ENCODE measurements around the gene SEBOX. TPM values are rescaled to one million over a fixed set of nuclear protein-coding genes. Genes with fewer than 3 reads are reported as not detected.

Gene SEBOX
- polyA plus RNA-seq, 4 donors = not detected

- Histone ChIP-seq H3K36me3 (ENCODE audit: control insufficient read depth in 3 of 3, insufficient read depth in 2 of 3, low read depth in 1 of 3, low read length in 3 of 3) (peaks cover 15 to 47% (median 18%) of the 10 kb centered on the region in 3 donors), H3K27me3 (ENCODE audit: control insufficient read depth in 3 of 3, insufficient read depth in 3 of 3, low read length in 3 of 3) (no peaks in the 10 kb centered on the region), H3K27ac (ENCODE audit: low read depth in 1 of 3, low read length in 2 of 3) (peak within 1 kb of the TSS; percentile 35 to 89 (median 79)), H3K9me3 (ENCODE audit: control insufficient read depth in 2 of 2, insufficient read depth in 1 of 2, low read depth in 1 of 2, low read length in 1 of 2) (no peaks in the 10 kb centered on the region), H3K4me1 (ENCODE audit: control insufficient read depth in 3 of 3, insufficient read depth in 2 of 3, low read depth in 1 of 3, low read length in 2 of 3) (peaks cover 0 to 15% (median 7%) of the 10 kb centered on the region in 3 donors), H3K4me3 (ENCODE audit: low read depth in 1 of 3, low read length in 3 of 3) (peak within 1 kb of the TSS; percentile 86 to 95 (median 90))
- FAIRE-seq (no peak), DNase-seq (peak; percentile 94 to 97)
- WGBS, 3 donors = 0 to 1% (median 1%) methylated on average over 67 to 80 of the region's 80 CpGs
These were observed 7.7 kb downstream of the SEBOX start, which contains the start of gene POLDIP2 for GRCh38 chr17:28357061-28357900. POLDIP2 (minus strand) TSS chr17:28357527; CDS start chr17:28357448, 79 bp downstream.

GRCh38 chr17:28350271-28350670 is 14.7 kb downstream of the SEBOX start:
- Histone ChIP-seq H3K36me3 (ENCODE audit: control insufficient read depth in 3 of 3, insufficient read depth in 2 of 3, low read depth in 1 of 3, low read length in 3 of 3) (peaks cover 20 to 84% (median 25%) of the 10 kb centered on the region in 3 donors), H3K27me3 (ENCODE audit: control insufficient read depth in 3 of 3, insufficient read depth in 3 of 3, low read length in 3 of 3) (no peaks in the 10 kb centered on the region), H3K27ac (ENCODE audit: low read depth in 1 of 3, low read length in 2 of 3) (no peak overlapping the region), H3K4me1 (ENCODE audit: control insufficient read depth in 3 of 3, insufficient read depth in 2 of 3, low read depth in 1 of 3, low read length in 2 of 3) (no peaks in the 10 kb centered on the region), H3K4me3 (ENCODE audit: low read depth in 1 of 3, low read length in 3 of 3) (no peak overlapping the region), H3K9me3 (ENCODE audit: control insufficient read depth in 2 of 2, insufficient read depth in 1 of 2, low read depth in 1 of 2, low read length in 1 of 2) (no peaks in the 10 kb centered on the region)
- FAIRE-seq (no peak), DNase-seq (no peak)
- WGBS, 3 donors = 91 to 96% (median 95%) methylated on average over 7 of the region's 7 CpGs

GRCh38 chr17:28348979-28349378 is 16.0 kb downstream of the SEBOX start:
- H3K27ac ChIP-seq (ENCODE audit: low read depth in 1 of 3, low read length in 2 of 3) = no peak overlapping the region
- FAIRE-seq = no peak

GRCh38 chr17:28347261-28347891 is 17.6 kb downstream of the SEBOX start:
- peaks cover 9 to 92% (median 28%) of the 10 kb centered on the region in 3 donors for H3K36me3 ChIP-seq (ENCODE audit: control insufficient read depth in 3 of 3, insufficient read depth in 2 of 3, low read depth in 1 of 3, low read length in 3 of 3)
- no peak for FAIRE-seq
- DNase-seq = no peak
- 87 to 89% (median 88%) methylated on average over 8 of the region's 8 CpGs for WGBS, 3 donors
- H3K9me3 ChIP-seq (ENCODE audit: control insufficient read depth in 2 of 2, insufficient read depth in 1 of 2, low read depth in 1 of 2, low read length in 1 of 2) = no peaks in the 10 kb centered on the region
- H3K4me3 ChIP-seq (ENCODE audit: low read depth in 1 of 3, low read length in 3 of 3) = no peak overlapping the region
- no peaks in the 10 kb centered on the region for H3K27me3 ChIP-seq (ENCODE audit: control insufficient read depth in 3 of 3, insufficient read depth in 3 of 3, low read length in 3 of 3)
- no peak overlapping the region for H3K27ac ChIP-seq (ENCODE audit: low read depth in 1 of 3, low read length in 2 of 3)
- H3K4me1 ChIP-seq (ENCODE audit: control insufficient read depth in 3 of 3, insufficient read depth in 2 of 3, low read depth in 1 of 3, low read length in 2 of 3) = no peaks in the 10 kb centered on the region

More at GRCh38 chr17:28348979-28349378, 16.0 kb downstream of the SEBOX start:
- H3K36me3 ChIP-seq (ENCODE audit: control insufficient read depth in 3 of 3, insufficient read depth in 2 of 3, low read depth in 1 of 3, low read length in 3 of 3) = peaks cover 18 to 90% (median 23%) of the 10 kb centered on the region in 3 donors
- no peaks in the 10 kb centered on the region for H3K4me1 ChIP-seq (ENCODE audit: control insufficient read depth in 3 of 3, insufficient read depth in 2 of 3, low read depth in 1 of 3, low read length in 2 of 3)
- no peak overlapping the region for H3K4me3 ChIP-seq (ENCODE audit: low read depth in 1 of 3, low read length in 3 of 3)
- no peaks in the 10 kb centered on the region for H3K9me3 ChIP-seq (ENCODE audit: control insufficient read depth in 2 of 2, insufficient read depth in 1 of 2, low read depth in 1 of 2, low read length in 1 of 2)
- no peaks in the 10 kb centered on the region for H3K27me3 ChIP-seq (ENCODE audit: control insufficient read depth in 3 of 3, insufficient read depth in 3 of 3, low read length in 3 of 3)
- DNase-seq = no peak
- WGBS, 3 donors = 75 to 96% (median 80%) methylated on average over 3 of the region's 3 CpGs

- no peaks in the 10 kb centered on the region for H3K27me3 ChIP-seq (ENCODE audit: control insufficient read depth in 3 of 3, insufficient read depth in 3 of 3, low read length in 3 of 3)
- DNase-seq = peak in 1 of 2 donors; percentile 38
- H3K9me3 ChIP-seq (ENCODE audit: control insufficient read depth in 2 of 2, insufficient read depth in 1 of 2, low read depth in 1 of 2, low read length in 1 of 2) = no peaks in the 10 kb centered on the region
- H3K27ac ChIP-seq (ENCODE audit: low read depth in 1 of 3, low read length in 2 of 3) = no peak overlapping the region
- FAIRE-seq = no peak
- no peak overlapping the region for H3K4me3 ChIP-seq (ENCODE audit: low read depth in 1 of 3, low read length in 3 of 3)
- H3K4me1 ChIP-seq (ENCODE audit: control insufficient read depth in 3 of 3, insufficient read depth in 2 of 3, low read depth in 1 of 3, low read length in 2 of 3) = no peaks in the 10 kb centered on the region
- 58 to 68% (median 67%) methylated on average over 7 of the region's 7 CpGs for WGBS, 3 donors
- peaks cover 7 to 93% (median 34%) of the 10 kb centered on the region in 3 donors for H3K36me3 ChIP-seq (ENCODE audit: control insufficient read depth in 3 of 3, insufficient read depth in 2 of 3, low read depth in 1 of 3, low read length in 3 of 3)
These were observed 18.2 kb downstream of the SEBOX start for GRCh38 chr17:28346746-28347246.

GRCh38 chr17:28346199-28346580 is 18.8 kb downstream of the SEBOX start:
- no peaks in the 10 kb centered on the region for H3K9me3 ChIP-seq (ENCODE audit: control insufficient read depth in 2 of 2, insufficient read depth in 1 of 2, low read depth in 1 of 2, low read length in 1 of 2)
- H3K4me3 ChIP-seq (ENCODE audit: low read depth in 1 of 3, low read length in 3 of 3) = no peak overlapping the region
- no peaks in the 10 kb centered on the region for H3K27me3 ChIP-seq (ENCODE audit: control insufficient read depth in 3 of 3, insufficient read depth in 3 of 3, low read length in 3 of 3)
- 81 to 99% (median 90%) methylated on average over 2 of the region's 2 CpGs for WGBS, 3 donors
- no peak for DNase-seq
- FAIRE-seq = no peak
- H3K27ac ChIP-seq (ENCODE audit: low read depth in 1 of 3, low read length in 2 of 3) = no peak overlapping the region
- H3K36me3 ChIP-seq (ENCODE audit: control insufficient read depth in 3 of 3, insufficient read depth in 2 of 3, low read depth in 1 of 3, low read length in 3 of 3) = peaks cover 11 to 93% (median 33%) of the 10 kb centered on the region in 3 donors
- H3K4me1 ChIP-seq (ENCODE audit: control insufficient read depth in 3 of 3, insufficient read depth in 2 of 3, low read depth in 1 of 3, low read length in 2 of 3) = no peaks in the 10 kb centered on the region

- Histone ChIP-seq H3K4me1 (ENCODE audit: control insufficient read depth in 3 of 3, insufficient read depth in 2 of 3, low read depth in 1 of 3, low read length in 2 of 3) (no peaks in the 10 kb centered on the region), H3K9me3 (ENCODE audit: control insufficient read depth in 2 of 2, insufficient read depth in 1 of 2, low read depth in 1 of 2, low read length in 1 of 2) (no peaks in the 10 kb centered on the region), H3K4me3 (ENCODE audit: low read depth in 1 of 3, low read length in 3 of 3) (no peak overlapping the region), H3K27ac (ENCODE audit: low read depth in 1 of 3, low read length in 2 of 3) (no peak overlapping the region), H3K36me3 (ENCODE audit: control insufficient read depth in 3 of 3, insufficient read depth in 2 of 3, low read depth in 1 of 3, low read length in 3 of 3) (peaks cover 13 to 93% (median 30%) of the 10 kb centered on the region in 3 donors), H3K27me3 (ENCODE audit: control insufficient read depth in 3 of 3, insufficient read depth in 3 of 3, low read length in 3 of 3) (no peaks in the 10 kb centered on the region)
- DNase-seq (no peak), FAIRE-seq (no peak)
- WGBS, 3 donors = 76 to 82% (median 80%) methylated on average over 13 of the region's 13 CpGs
These were observed 19.4 kb downstream of the SEBOX start for GRCh38 chr17:28345419-28346198.

- 89 to 92% (median 91%) methylated on average over 19 of the region's 19 CpGs for WGBS, 3 donors
- Histone ChIP-seq H3K9me3 (ENCODE audit: control insufficient read depth in 2 of 2, insufficient read depth in 1 of 2, low read depth in 1 of 2, low read length in 1 of 2) (no peaks in the 10 kb centered on the region), H3K4me1 (ENCODE audit: control insufficient read depth in 3 of 3, insufficient read depth in 2 of 3, low read depth in 1 of 3, low read length in 2 of 3) (no peaks in the 10 kb centered on the region), H3K36me3 (ENCODE audit: control insufficient read depth in 3 of 3, insufficient read depth in 2 of 3, low read depth in 1 of 3, low read length in 3 of 3) (peaks cover 13 to 93% (median 26%) of the 10 kb centered on the region in 3 donors), H3K27me3 (ENCODE audit: control insufficient read depth in 3 of 3, insufficient read depth in 3 of 3, low read length in 3 of 3) (no peaks in the 10 kb centered on the region), H3K4me3 (ENCODE audit: low read depth in 1 of 3, low read length in 3 of 3) (no peak overlapping the region), H3K27ac (ENCODE audit: low read depth in 1 of 3, low read length in 2 of 3) (no peak overlapping the region)
- DNase-seq (no peak), FAIRE-seq (no peak)
These were observed 20.5 kb downstream of the SEBOX start for GRCh38 chr17:28344435-28344901.

Measured in small intestine (tissue), 7 donors.